Loucy (cell line): ENCODE data around the gene BCL11B.

Experiments used
- EZH2phosphoT487 ChIP-seq: fragments of 200-600 bp; IDR thresholded peaks from 2 replicates; pipeline ENCODE4 v1.6.1; 2018; ENCODE audit warnings: antibody characterized with exemption, mild to moderate bottlenecking, moderate library complexity, borderline replicate concordance
- TF ChIP-seq, protein P1 (sequence below): fragments of 200-600 bp; sonication (generic); conservative IDR thresholded peaks from 2 replicates; pipeline ENCODE4 v1.5.1; 2014; ENCODE audit warnings: mild to moderate bottlenecking, antibody characterized with exemption, low read length

- TF ChIP-seq, protein P1, sequence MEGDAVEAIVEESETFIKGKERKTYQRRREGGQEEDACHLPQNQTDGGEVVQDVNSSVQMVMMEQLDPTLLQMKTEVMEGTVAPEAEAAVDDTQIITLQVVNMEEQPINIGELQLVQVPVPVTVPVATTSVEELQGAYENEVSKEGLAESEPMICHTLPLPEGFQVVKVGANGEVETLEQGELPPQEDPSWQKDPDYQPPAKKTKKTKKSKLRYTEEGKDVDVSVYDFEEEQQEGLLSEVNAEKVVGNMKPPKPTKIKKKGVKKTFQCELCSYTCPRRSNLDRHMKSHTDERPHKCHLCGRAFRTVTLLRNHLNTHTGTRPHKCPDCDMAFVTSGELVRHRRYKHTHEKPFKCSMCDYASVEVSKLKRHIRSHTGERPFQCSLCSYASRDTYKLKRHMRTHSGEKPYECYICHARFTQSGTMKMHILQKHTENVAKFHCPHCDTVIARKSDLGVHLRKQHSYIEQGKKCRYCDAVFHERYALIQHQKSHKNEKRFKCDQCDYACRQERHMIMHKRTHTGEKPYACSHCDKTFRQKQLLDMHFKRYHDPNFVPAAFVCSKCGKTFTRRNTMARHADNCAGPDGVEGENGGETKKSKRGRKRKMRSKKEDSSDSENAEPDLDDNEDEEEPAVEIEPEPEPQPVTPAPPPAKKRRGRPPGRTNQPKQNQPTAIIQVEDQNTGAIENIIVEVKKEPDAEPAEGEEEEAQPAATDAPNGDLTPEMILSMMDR = no peak
- TF ChIP-seq EZH2phosphoT487 = no peak
Observed at GRCh38 chr14:99249389-99249788, 22.6 kb downstream of the BCL11B start.
